ENCODE results near the gene SUB1. TPM values are rescaled to one million over a fixed set of nuclear protein-coding genes. Genes with fewer than 3 reads are reported as not detected.

The SUB1 gene
- total RNA-seq, 1 donor from 2014 or later = 235 TPM

DNA sequence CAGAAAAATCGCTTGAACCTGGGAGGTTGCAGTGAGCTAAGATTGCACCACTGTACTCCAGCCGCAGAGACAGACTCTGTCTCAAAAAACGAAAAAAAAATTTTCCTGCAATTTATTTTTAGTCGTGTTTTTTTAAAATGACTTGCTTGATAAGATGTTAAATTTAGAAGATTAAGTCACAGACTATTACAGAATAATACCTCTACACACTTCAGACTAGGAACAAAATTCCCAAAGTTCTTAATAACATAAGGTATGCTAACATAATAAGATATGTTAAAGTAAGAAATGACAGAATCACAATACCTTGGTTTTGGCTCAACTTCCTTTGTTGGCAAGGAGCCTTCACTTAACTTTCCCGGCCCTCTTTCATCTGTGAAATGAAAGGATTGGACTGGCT is 66.3 kb downstream of the SUB1 start:
- DNase-seq (ENCODE audit: low read depth) (no peak), FAIRE-seq (no peak)
- TF ChIP-seq EZH2 (IDR thresholded peaks at IDR 0.05; ENCODE audit: insufficient read depth, low read length) = no peak
- TF ChIP-seq CTCF (IDR thresholded peaks at IDR 0.05; ENCODE audit: insufficient read depth, low read depth, low read length) = no peak

More for the DNA sequence above, 66.3 kb downstream of the SUB1 start:
- no peaks in the 10 kb centered on the region for H3K79me2 ChIP-seq (ENCODE audit: insufficient read depth, low read length)
- no peak overlapping the region for H3K4me3 ChIP-seq (ENCODE audit: insufficient read depth, low read depth, low read length)
- H3K9me3 Mint-ChIP-seq (ENCODE audit: unreplicated experiment) = peaks cover 13% of the 10 kb centered on the region
- no peaks in the 10 kb centered on the region for H3K27me3 ChIP-seq (ENCODE audit: insufficient read depth, low read length)
- no peak overlapping the region for H3K27ac ChIP-seq (ENCODE audit: low read depth, low read length)
- H3K9me3 ChIP-seq (ENCODE audit: insufficient read depth, low read depth, low read length) = no peaks in the 10 kb centered on the region
- H3K9ac ChIP-seq (ENCODE audit: low read length) = no peak overlapping the region
- no peaks in the 10 kb centered on the region for H3K4me1 Mint-ChIP-seq (ENCODE audit: low read depth, unreplicated experiment)
- H3K27me3 Mint-ChIP-seq (ENCODE audit: low read depth, unreplicated experiment) = peaks cover 3% of the 10 kb centered on the region
- peaks cover 7% of the 10 kb centered on the region for H3K36me3 Mint-ChIP-seq (ENCODE audit: low read depth, unreplicated experiment)
- no peaks in the 10 kb centered on the region for H3K36me3 ChIP-seq (ENCODE audit: insufficient read depth, low read length)
- no peak overlapping the region for H3K4me3 Mint-ChIP-seq (ENCODE audit: unreplicated experiment)
- no peak overlapping the region for H3K27ac Mint-ChIP-seq (ENCODE audit: unreplicated experiment)
- H4K20me1 ChIP-seq (ENCODE audit: insufficient read depth, low read length) = no peaks in the 10 kb centered on the region
- no peak overlapping the region for H2AFZ ChIP-seq (ENCODE audit: low read depth, low read length)
- no peak overlapping the region for H3K4me2 ChIP-seq (ENCODE audit: low read length)
- H3K4me1 ChIP-seq (ENCODE audit: insufficient read depth, low read length) = no peaks in the 10 kb centered on the region

Other genes with a start within 250 kb of the SUB1 start
- gene ZFR, start 140.8 kb upstream of the SUB1 start, total RNA-seq = 65.8 and 68.4 TPM in 2 replicates
- 0.50 and 1.1 TPM in 2 replicates for gene NPR3, start 125.8 kb downstream of the SUB1 start, total RNA-seq